ENCODE measurements around the gene GAA. TPM values are rescaled to one million over a fixed set of nuclear protein-coding genes. Genes with fewer than 3 reads are reported as not detected.

Gene GAA
- total and polyA plus RNA-seq, 2 of the 8 experiments (the other 6 are each of a cell fraction or from before 2014, with no cell fraction given) = 14.8 to 30.0 TPM

DNA sequence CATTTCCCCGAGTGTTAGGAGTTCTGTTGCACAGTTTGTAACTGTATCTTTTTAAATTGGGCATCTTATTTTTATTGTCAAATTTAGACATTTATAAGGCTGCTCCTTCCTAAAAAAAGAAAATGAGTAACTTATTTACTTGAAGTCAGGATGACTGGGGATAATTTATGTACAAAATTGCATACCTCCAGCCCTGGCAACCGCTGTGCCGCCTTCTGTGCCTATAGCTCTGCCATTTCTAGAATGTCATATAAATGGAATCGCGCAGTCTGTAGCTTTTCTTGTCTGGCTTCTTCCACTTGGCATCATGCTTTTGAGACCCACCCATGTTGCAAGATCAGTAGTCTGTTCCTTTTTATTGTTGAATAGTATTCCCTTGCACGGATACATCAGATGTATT, 29.0 kb upstream of the GAA start:
- ChIA-PET POLR2A (ENCODE audit: partially characterized antibody) (no interaction called here), CTCF (ENCODE audit: partially characterized antibody) (interaction anchor here (0.9 to 6.0 kb wide), 3 partner anchors 9 to 307 kb away, joined by 3 to 32 read pairs (median 4); no protein-coding TSS in a partner anchor)
- Histone ChIP-seq H2BK5ac (ENCODE audit: low read depth, low read length) (no peak overlapping the region), H3K79me1 (ENCODE audit: low read depth, low read length) (no peaks in the 10 kb centered on the region), H3K79me2 (ENCODE audit: control insufficient read depth in 1 of 2, insufficient read depth in 2 of 2, low read length in 2 of 2) (no peaks in the 10 kb centered on the region), H3K56ac (replicated peaks; ENCODE audit: insufficient read length, low read depth, low read length) (no peak overlapping the region), H2BK20ac (ENCODE audit: low read length) (no peak overlapping the region), H2AK5ac (ENCODE audit: low read depth, low read length) (no peak overlapping the region), H2AFZ (ENCODE audit: low read length) (no peak overlapping the region), H3K36me3 (ENCODE audit: control insufficient read depth in 2 of 4, insufficient read depth in 4 of 4, low read length in 3 of 4) (no peaks in the 10 kb centered on the region), H2BK15ac (ENCODE audit: low read length) (no peak overlapping the region), H3K4me3 (ENCODE audit: extremely low read depth in 1 of 4, insufficient read depth in 2 of 4, low read depth in 3 of 4, low read length in 4 of 4) (no peak overlapping the region), H3K9ac (replicated peaks in 1 of 4; ENCODE audit: extremely low read depth in 1 of 4, low read depth in 3 of 4, low read length in 3 of 4) (no peak overlapping the region), H3K14ac (ENCODE audit: insufficient read length) (no peak overlapping the region), H3K18ac (ENCODE audit: extremely low read depth, low read length) (no peak overlapping the region), H2BK12ac (ENCODE audit: low read depth, low read length) (no peak overlapping the region), H3K23ac (ENCODE audit: insufficient read length) (no peak overlapping the region), H4K20me1 (replicated peaks in 1 of 2; ENCODE audit: control insufficient read depth in 1 of 2, insufficient read depth in 2 of 2, low read length in 2 of 2) (no peaks in the 10 kb centered on the region), H4K91ac (replicated peaks; ENCODE audit: insufficient read length, low read length) (no peak overlapping the region), H3K4me1 (replicated peaks in 1 of 4; ENCODE audit: control insufficient read depth in 3 of 4, insufficient read depth in 4 of 4, low read length in 3 of 4) (no peaks in the 10 kb centered on the region), H3K27ac (ENCODE audit: low read depth, low read length) (no peak overlapping the region), H3K4me2 (ENCODE audit: insufficient read depth in 1 of 2, low read depth in 2 of 2, low read length in 2 of 2) (no peak overlapping the region), H3K27me3 (replicated peaks in 1 of 4; ENCODE audit: control insufficient read depth in 3 of 4, extremely low read depth in 1 of 4, insufficient read depth in 3 of 4, low read length in 3 of 4) (no peaks in the 10 kb centered on the region), H3K23me2 (ENCODE audit: low read depth, low read length) (no peaks in the 10 kb centered on the region), H4K5ac (ENCODE audit: insufficient read length, low read depth, low read length) (no peak overlapping the region), H2BK120ac (replicated peaks; ENCODE audit: low read depth, low read length) (no peak overlapping the region), H3K9me3 (ENCODE audit: insufficient read depth in 2 of 2, low read depth in 1 of 2, low read length in 1 of 2) (no peaks in the 10 kb centered on the region), H3K4ac (replicated peaks; ENCODE audit: insufficient read length, low read depth, low read length) (no peak overlapping the region), H4K8ac (ENCODE audit: extremely low read depth, insufficient read depth, low read length) (no peak overlapping the region)
- 97% methylated on average over 6 of the region's 6 CpGs; no CpG with 5 or more reads in 1 of the 2 experiments for WGBS, 2 experiments (ENCODE audit: extremely low coverage in 1 of 2, insufficient coverage in 1 of 2, insufficient read length in 1 of 2, insufficient replicate concordance in 2 of 2, low coverage in 1 of 2, low lambda C conversion rate in 2 of 2, missing lambda C conversion rate in 1 of 2)
- no peak for FAIRE-seq
- no peak for DNase-seq (ENCODE audit: low read depth in 1 of 2, low spot score in 2 of 2)
- TF ChIP-seq POLR2AphosphoS5 (IDR thresholded peaks at IDR 0.05; ENCODE audit: low read depth, low read length) = no peak
- no peak for TF ChIP-seq NRF1 (IDR thresholded peaks at IDR 0.05; ENCODE audit: low read depth, low read length)
- TF ChIP-seq CHD2 (IDR thresholded peaks at IDR 0.05; ENCODE audit: low read length) = no peak
- no peak for TF ChIP-seq RNF2 (IDR thresholded peaks at IDR 0.05; ENCODE audit: borderline replicate concordance, low read depth, low read length, missing control alignments, poor library complexity, severe bottlenecking)
- TF ChIP-seq BCL11A (IDR thresholded peaks at IDR 0.05; ENCODE audit: low read depth in 2 of 2, low read length in 2 of 2) = no peak
- TF ChIP-seq TAF1 (IDR thresholded peaks at IDR 0.05; ENCODE audit: low read depth, low read length) = no peak
- TF ChIP-seq POLR2A (IDR thresholded peaks at IDR 0.05; ENCODE audit: control extremely low read depth in 1 of 2, low read depth in 2 of 2, low read length in 2 of 2) = no peak
